Loucy (cell line): ENCODE measurements around the gene MRPL49.
A peak's percentile ranks its signal among the peaks of the same experiment; 100 is the strongest.

Experiments
- H2AFZ ChIP-seq: fragments of 200-600 bp; sonication (generic); 2 replicates; pipeline ENCODE4 v1.6.0; 2016; ENCODE audit warnings: antibody characterized with exemption, mild to moderate bottlenecking, low read length, moderate library complexity
- H3F3A ChIP-seq: fragments of 200-600 bp; 2 replicates; pipeline ENCODE4 v1.6.0; 2016; ENCODE audit warnings: antibody characterized with exemption, low read depth, mild to moderate bottlenecking
- H3K27me3 ChIP-seq: fragments of 200-600 bp; sonication (generic); 2 replicates; pipeline ENCODE4 v1.6.1; 2014; ENCODE audit warnings: low read length, mild to moderate bottlenecking; ENCODE audit not compliant: insufficient read depth, poor library complexity, severe bottlenecking
- H3K36me3 ChIP-seq: fragments of 200-600 bp; sonication (generic); 2 replicates; pipeline ENCODE4 v1.6.1; 2016; ENCODE audit warnings: low read length; ENCODE audit not compliant: insufficient read depth
- H3K4me1 ChIP-seq: fragments of 200-600 bp; sonication (generic); 2 replicates; pipeline ENCODE4 v1.5.1; 2014; ENCODE audit warnings: low read length, mild to moderate bottlenecking; ENCODE audit not compliant: insufficient read depth, poor library complexity, severe bottlenecking
- H3K4me2 ChIP-seq: fragments of 200-600 bp; sonication (generic); 2 replicates; pipeline ENCODE4 v1.6.0; 2014; ENCODE audit warnings: antibody characterized with exemption, low read length, low read depth, mild to moderate bottlenecking; ENCODE audit not compliant: poor library complexity, severe bottlenecking
- H3K4me3 ChIP-seq: fragments of 200-600 bp; sonication (generic); 2 replicates; pipeline ENCODE4 v1.5.1; 2014; ENCODE audit warnings: low read length, mild to moderate bottlenecking, mixed read lengths; ENCODE audit not compliant: poor library complexity, severe bottlenecking
- H3K79me2 ChIP-seq: fragments of 200-600 bp; sonication (generic); 2 replicates; pipeline ENCODE4 v1.6.1; 2014; ENCODE audit warnings: low read length; ENCODE audit not compliant: insufficient read depth
- H3K9ac ChIP-seq: fragments of 200-600 bp; sonication (generic); 2 replicates; pipeline ENCODE4 v1.6.0; 2014; ENCODE audit warnings: mild to moderate bottlenecking, low read depth, low read length, moderate library complexity; ENCODE audit not compliant: poor library complexity, severe bottlenecking
- H3K9me2 ChIP-seq: fragments of 200-600 bp; sonication (generic); replicated peaks from 2 replicates; pipeline ENCODE4 v1.6.1; 2016; ENCODE audit warnings: low read depth, low read length, mixed read lengths
- H3K9me3 ChIP-seq: fragments of 200-600 bp; sonication (generic); 2 replicates; pipeline ENCODE4 v1.6.1; 2014; ENCODE audit warnings: mild to moderate bottlenecking, antibody characterized with exemption, low read length, low read depth; ENCODE audit not compliant: insufficient read depth
- H4K20me1 ChIP-seq: fragments of 200-600 bp; sonication (generic); 2 replicates; pipeline ENCODE4 v1.6.0; 2014; ENCODE audit warnings: antibody characterized with exemption, low read length, mild to moderate bottlenecking; ENCODE audit not compliant: insufficient read depth, poor library complexity, severe bottlenecking
- CTCF ChIP-seq: fragments of 200-600 bp; sonication (generic); conservative IDR thresholded peaks from 2 replicates; pipeline ENCODE4 v1.5.1; 2014; ENCODE audit warnings: mild to moderate bottlenecking, antibody characterized with exemption, low read length
- EZH2phosphoT487 ChIP-seq: fragments of 200-600 bp; IDR thresholded peaks from 2 replicates; pipeline ENCODE4 v1.6.1; 2018; ENCODE audit warnings: antibody characterized with exemption, mild to moderate bottlenecking, moderate library complexity, borderline replicate concordance

MRPL49 gene

DNA sequence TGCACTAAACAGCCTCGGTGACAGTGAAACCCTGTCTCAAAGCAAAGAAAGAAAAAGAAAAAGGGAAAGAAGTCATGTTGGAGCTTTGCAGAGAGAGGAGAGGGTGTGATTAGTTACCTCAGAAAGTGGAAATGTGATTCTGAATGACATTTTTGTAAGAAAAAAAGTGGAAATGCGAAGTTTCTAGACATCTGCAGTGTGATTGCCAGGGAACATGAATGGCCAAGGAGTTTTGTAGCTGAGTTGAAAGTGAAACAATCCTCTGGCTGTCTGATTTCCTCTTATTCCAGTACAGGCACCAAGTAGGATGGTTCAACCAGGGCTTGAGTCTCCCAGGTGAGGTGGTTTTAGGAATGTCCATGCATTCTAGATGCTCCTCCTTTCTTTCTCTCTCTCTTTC lies 30.0 kb downstream of the MRPL49 start:
- Histone ChIP-seq H3K27me3 (no peaks in the 10 kb centered on the region), H3K9me2 (no peaks in the 10 kb centered on the region), H2AFZ (peak overlapping the region; percentile 6; the same call in 1 of the 2 replicates), H3K4me3 (no peak overlapping the region), H3K4me1 (no peaks in the 10 kb centered on the region), H3K4me2 (no peak overlapping the region), H3K9ac (no peak overlapping the region), H4K20me1 (no peaks in the 10 kb centered on the region), H3K79me2 (no peaks in the 10 kb centered on the region), H3F3A (no peaks in the 10 kb centered on the region), H3K9me3 (no peaks in the 10 kb centered on the region), H3K36me3 (no peaks in the 10 kb centered on the region)
- no peak for TF ChIP-seq EZH2phosphoT487
- no peak for TF ChIP-seq CTCF

GRCh38 chr11:65156256-65156655 lies 34.1 kb downstream of the MRPL49 start:
- Histone ChIP-seq H3K27me3 (no peaks in the 10 kb centered on the region), H3K4me3 (no peak overlapping the region), H3K4me2 (no peak overlapping the region), H3K36me3 (no peaks in the 10 kb centered on the region), H3K4me1 (no peaks in the 10 kb centered on the region), H3K79me2 (no peaks in the 10 kb centered on the region), H3F3A (no peaks in the 10 kb centered on the region), H3K9me3 (no peaks in the 10 kb centered on the region), H3K9ac (no peak overlapping the region), H4K20me1 (no peaks in the 10 kb centered on the region), H2AFZ (no peak overlapping the region), H3K9me2 (no peaks in the 10 kb centered on the region)
- TF ChIP-seq CTCF (no peak), EZH2phosphoT487 (no peak)

GRCh38 chr11:65156926-65157325 lies 34.8 kb downstream of the MRPL49 start:
- Histone ChIP-seq H3K9ac (no peak overlapping the region), H3K27me3 (no peaks in the 10 kb centered on the region), H3K4me1 (no peaks in the 10 kb centered on the region), H3K9me3 (no peaks in the 10 kb centered on the region), H3K9me2 (no peaks in the 10 kb centered on the region), H4K20me1 (no peaks in the 10 kb centered on the region), H3K79me2 (no peaks in the 10 kb centered on the region), H3K4me2 (no peak overlapping the region), H3F3A (no peaks in the 10 kb centered on the region), H2AFZ (no peak overlapping the region), H3K4me3 (no peak overlapping the region), H3K36me3 (no peaks in the 10 kb centered on the region)
- TF ChIP-seq EZH2phosphoT487 (no peak), CTCF (no peak)
